HG02970 (cell line): ENCODE data around the gene TMEM179.

Experiments used
- ATAC-seq: cut with Tn5 transposase; IDR thresholded peaks from one replicate; pipeline ENCODE4 v1.9.1; 2021; ENCODE audit warnings: mild to moderate bottlenecking, moderate library complexity, moderate number of reproducible peaks; ENCODE audit not compliant: unreplicated experiment, low FRiP score

Gene TMEM179

GRCh38 chr14:104547310-104547997 is 57.1 kb downstream of the TMEM179 start:
- ATAC-seq, result no peak

- ATAC-seq, result no peak
Observed at GRCh38 chr14:104546591-104547309, 57.8 kb downstream of the TMEM179 start.

- no peak for ATAC-seq
Observed at GRCh38 chr14:104545942-104546501, 58.5 kb downstream of the TMEM179 start.

GRCh38 chr14:104545151-104545941 is 59.2 kb downstream of the TMEM179 start:
- no peak for ATAC-seq

- no peak for ATAC-seq
Observed at GRCh38 chr14:104544362-104544961, 60.1 kb downstream of the TMEM179 start.

GRCh38 chr14:104542871-104543830 is 61.4 kb downstream of the TMEM179 start:
- ATAC-seq, result no peak

GRCh38 chr14:104541905-104542465 is 62.6 kb downstream of the TMEM179 start:
- no peak for ATAC-seq
